Iris pigment epithelial cell (primary cell): Measurements from ENCODE around the gene CCR1.
"Not testable (repeated sequence)": the region's sequence is repeated elsewhere in the genome, so short reads cannot be mapped to it uniquely, and the experiment has no call there.

Experiments
- DNase-seq: peaks from one replicate; pipeline ENCODE4 v3.0.0-alpha.2; 2011; ENCODE audit warnings: low read depth

CCR1 gene

GRCh38 chr3:46212101-46212500, 4.0 kb upstream of the CCR1 start:
- no peak for DNase-seq

GRCh38 chr3:46209746-46210470, 1.8 kb upstream of the CCR1 start:
- no peak for DNase-seq

GRCh38 chr3:46209053-46209452, 940 bp upstream of the CCR1 start:
- DNase-seq, result no peak

GRCh38 chr3:46207514-46207913, 599 bp downstream of the CCR1 start:
- DNase-seq, result not testable (repeated sequence)

- no peak for DNase-seq
Measured at GRCh38 chr3:46206282-46207015, 1.7 kb downstream of the CCR1 start.

GRCh38 chr3:46205286-46205960, 2.7 kb downstream of the CCR1 start:
- DNase-seq, result no peak

- no peak for DNase-seq
Measured at GRCh38 chr3:46203681-46204080, 4.4 kb downstream of the CCR1 start.

- DNase-seq, result no peak
Measured at GRCh38 chr3:46202535-46202934, 5.6 kb downstream of the CCR1 start.

- no peak for DNase-seq
Measured at GRCh38 chr3:46200790-46201189, 7.3 kb downstream of the CCR1 start.

- DNase-seq, result no peak
Measured at GRCh38 chr3:46200211-46200610, 7.9 kb downstream of the CCR1 start.

- no peak for DNase-seq
Measured at GRCh38 chr3:46196261-46196957, 11.7 kb downstream of the CCR1 start.

GRCh38 chr3:46194868-46195553, 13.1 kb downstream of the CCR1 start:
- peak; percentile 12 for DNase-seq

GRCh38 chr3:46193436-46193835, 14.7 kb downstream of the CCR1 start:
- DNase-seq, result peak; percentile 37

- DNase-seq, result no peak
Measured at GRCh38 chr3:46192939-46193338, 15.2 kb downstream of the CCR1 start.

- DNase-seq, result no peak
Measured at GRCh38 chr3:46191730-46192129, 16.4 kb downstream of the CCR1 start.

- DNase-seq, result no peak
Measured at GRCh38 chr3:46188708-46189107, 19.4 kb downstream of the CCR1 start.

GRCh38 chr3:46187876-46188275, 20.2 kb downstream of the CCR1 start:
- DNase-seq, result peak; percentile 49

GRCh38 chr3:46187341-46187700, 20.8 kb downstream of the CCR1 start:
- DNase-seq, result no peak

GRCh38 chr3:46186471-46187340, 21.4 kb downstream of the CCR1 start:
- no peak for DNase-seq

GRCh38 chr3:46184469-46184868, 23.6 kb downstream of the CCR1 start:
- DNase-seq, result peak; percentile 82

GRCh38 chr3:46183330-46183729, 24.8 kb downstream of the CCR1 start:
- no peak for DNase-seq
